HEK293 (cell line): Measurements from ENCODE around the gene ARHGAP33.
A peak's percentile ranks its signal among the peaks of the same experiment; 100 is the strongest.

Experiments used
- CTCF ChIA-PET: fragments of 350-600 bp; formaldehyde crosslinking; extraction: SDS; loops from one replicate; lab custom pipeline; 2021; ENCODE audit warnings: antibody characterized with exemption; lab: Yijun Ruan, JAX
- POLR2A ChIA-PET: fragments of 300-600 bp; formaldehyde crosslinking; extraction: SDS; loops from one replicate; lab custom pipeline; 2020; ENCODE audit warnings: antibody characterized with exemption, inconsistent platforms; lab: Yijun Ruan, JAX
- H3K27ac ChIP-seq: fragments of 200-500 bp; sonication (Bioruptor generic); 2 replicates; pipeline ENCODE4 v1.5.1; 2014; ENCODE audit warnings: low read depth, low read length, control low read depth, inconsistent platforms; ENCODE audit errors: extremely low read depth
- H3K36me3 ChIP-seq, 2 experiments: fragments of 200-500 bp in 1 of 2; sonication (Bioruptor generic) in 1 of 2; 1 replicate in 1 of 2; 2 replicates in 1 of 2; pipeline ENCODE4 v1.5.1; 2014 to 2017; ENCODE audit warnings: inconsistent platforms in 2 of 2, low read length in 2 of 2; ENCODE audit not compliant: control insufficient read depth in 2 of 2, insufficient read depth in 1 of 2
- H3K4me1 ChIP-seq: fragments of 200-500 bp; sonication (Bioruptor generic); 2 replicates; pipeline ENCODE4 v1.5.1; 2014; ENCODE audit warnings: mild to moderate bottlenecking, low read length, inconsistent platforms; ENCODE audit not compliant: control insufficient read depth, insufficient read depth
- H3K4me3 ChIP-seq: 2 replicates; pipeline ENCODE4 v1.5.1; 2011; ENCODE audit warnings: low read depth, mild to moderate bottlenecking, control low read depth, low read length, moderate library complexity
- H3K9me3 ChIP-seq: fragments of 200-500 bp; sonication (Bioruptor generic); 2 replicates; pipeline ENCODE4 v1.5.1; 2014; ENCODE audit warnings: low read depth, low read length, inconsistent platforms; ENCODE audit not compliant: control insufficient read depth, insufficient read depth
- GLI4 ChIP-seq: fragments of 450-650 bp; formaldehyde crosslinking; IDR thresholded peaks from 2 replicates; pipeline ENCODE4 v1.5.1; 2016; ENCODE audit warnings: missing biosample characterization, missing genetic modification characterization
- REPIN1 ChIP-seq: fragments of 450-650 bp; formaldehyde crosslinking; IDR thresholded peaks from 2 replicates; pipeline ENCODE4 v1.5.1; 2017; ENCODE audit warnings: missing biosample characterization, missing genetic modification characterization, low read depth
- TCF7L2 ChIP-seq: IDR thresholded peaks from 2 replicates; pipeline ENCODE4 v1.6.1; 2011; ENCODE audit warnings: low read depth, mild to moderate bottlenecking, inconsistent platforms, low read length, moderate library complexity, borderline replicate concordance
- ZFP3 ChIP-seq: fragments of 450-650 bp; formaldehyde crosslinking; IDR thresholded peaks from 2 replicates; pipeline ENCODE4 v1.5.1; 2016; ENCODE audit warnings: low read depth, missing biosample characterization, missing genetic modification characterization
- ZNF341 ChIP-seq: fragments of 450-650 bp; formaldehyde crosslinking; IDR thresholded peaks from 2 replicates; pipeline ENCODE4; 2016; ENCODE audit warnings: low read depth, missing biosample characterization, missing genetic modification characterization
- ZNF391 ChIP-seq: fragments of 450-650 bp; formaldehyde crosslinking; IDR thresholded peaks from 2 replicates; pipeline ENCODE4 v1.5.1; 2016; ENCODE audit warnings: low read depth, missing biosample characterization, missing genetic modification characterization, borderline replicate concordance
- ZNF785 ChIP-seq: fragments of 450-650 bp; formaldehyde crosslinking; IDR thresholded peaks from 2 replicates; pipeline ENCODE4 v1.5.1; 2016; ENCODE audit warnings: missing biosample characterization, missing genetic modification characterization
- TF ChIP-seq, protein P1 (sequence below): fragments of 450-650 bp; formaldehyde crosslinking; IDR thresholded peaks from 2 replicates; pipeline ENCODE4 v1.5.1; 2016; ENCODE audit warnings: missing biosample characterization, missing genetic modification characterization
- TF ChIP-seq, protein P2 (sequence below): fragments of 450-650 bp; formaldehyde crosslinking; IDR thresholded peaks from 2 replicates; pipeline ENCODE4 v1.5.1; 2016; ENCODE audit warnings: missing biosample characterization, missing genetic modification characterization
- TF ChIP-seq, protein P3 (sequence below): fragments of 450-650 bp; formaldehyde crosslinking; IDR thresholded peaks from 2 replicates; pipeline ENCODE4 v1.5.1; 2016; ENCODE audit warnings: missing biosample characterization, missing genetic modification characterization
- TF ChIP-seq, protein P4 (sequence below): fragments of 450-650 bp; formaldehyde crosslinking; IDR thresholded peaks from 2 replicates; pipeline ENCODE4 v1.5.1; 2016; ENCODE audit warnings: missing biosample characterization, missing genetic modification characterization, borderline replicate concordance

Gene ARHGAP33

DNA sequence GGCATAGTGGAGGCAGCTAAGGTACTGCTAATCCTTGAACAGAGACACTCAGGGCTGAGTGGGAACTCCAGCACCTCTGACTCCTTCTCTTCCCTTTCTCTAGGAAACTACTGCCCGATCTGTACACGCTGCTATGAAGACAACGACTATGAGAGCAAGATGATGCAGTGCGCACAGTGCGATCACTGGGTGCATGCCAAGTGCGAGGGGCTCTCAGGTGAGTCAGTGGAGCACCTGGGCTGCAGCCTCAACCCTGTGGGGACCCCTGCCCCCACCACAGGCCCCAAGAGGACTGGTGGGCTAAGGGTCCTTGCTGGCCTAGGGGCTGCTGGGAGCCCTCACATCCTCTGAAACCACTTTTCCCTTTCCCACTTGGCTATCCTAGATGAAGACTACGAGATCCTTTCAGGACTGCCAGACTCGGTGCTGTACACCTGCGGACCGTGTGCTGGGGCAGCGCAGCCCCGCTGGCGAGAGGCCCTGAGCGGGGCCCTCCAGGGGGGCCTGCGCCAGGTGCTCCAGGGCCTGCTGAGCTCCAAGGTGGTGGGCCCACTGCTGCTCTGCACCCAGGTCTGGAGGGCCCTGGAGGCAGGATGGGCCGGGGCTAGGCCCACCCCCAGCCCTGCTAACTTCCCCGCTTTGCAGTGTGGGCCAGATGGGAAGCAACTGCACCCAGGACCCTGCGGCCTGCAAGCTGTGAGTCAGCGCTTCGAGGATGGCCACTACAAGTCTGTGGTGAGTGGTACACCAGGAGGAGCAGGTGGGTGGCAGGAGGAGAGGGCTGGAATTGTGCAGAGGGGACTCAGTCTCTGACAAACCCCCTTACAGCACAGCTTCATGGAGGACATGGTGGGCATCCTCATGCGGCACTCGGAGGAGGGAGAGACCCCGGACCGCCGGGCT, 48.1 kb upstream of the ARHGAP33 start (continued):
- TF ChIP-seq, protein P1, sequence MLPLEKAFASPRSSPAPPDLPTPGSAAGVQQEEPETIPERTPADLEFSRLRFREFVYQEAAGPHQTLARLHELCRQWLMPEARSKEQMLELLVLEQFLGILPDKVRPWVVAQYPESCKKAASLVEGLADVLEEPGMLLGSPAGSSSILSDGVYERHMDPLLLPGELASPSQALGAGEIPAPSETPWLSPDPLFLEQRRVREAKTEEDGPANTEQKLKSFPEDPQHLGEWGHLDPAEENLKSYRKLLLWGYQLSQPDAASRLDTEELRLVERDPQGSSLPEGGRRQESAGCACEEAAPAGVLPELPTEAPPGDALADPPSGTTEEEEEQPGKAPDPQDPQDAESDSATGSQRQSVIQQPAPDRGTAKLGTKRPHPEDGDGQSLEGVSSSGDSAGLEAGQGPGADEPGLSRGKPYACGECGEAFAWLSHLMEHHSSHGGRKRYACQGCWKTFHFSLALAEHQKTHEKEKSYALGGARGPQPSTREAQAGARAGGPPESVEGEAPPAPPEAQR (tag by site-specific recombination) = no peak
- no peak for TF ChIP-seq ZFP3
- TF ChIP-seq ZNF391 = no peak
- TF ChIP-seq, protein P2, sequence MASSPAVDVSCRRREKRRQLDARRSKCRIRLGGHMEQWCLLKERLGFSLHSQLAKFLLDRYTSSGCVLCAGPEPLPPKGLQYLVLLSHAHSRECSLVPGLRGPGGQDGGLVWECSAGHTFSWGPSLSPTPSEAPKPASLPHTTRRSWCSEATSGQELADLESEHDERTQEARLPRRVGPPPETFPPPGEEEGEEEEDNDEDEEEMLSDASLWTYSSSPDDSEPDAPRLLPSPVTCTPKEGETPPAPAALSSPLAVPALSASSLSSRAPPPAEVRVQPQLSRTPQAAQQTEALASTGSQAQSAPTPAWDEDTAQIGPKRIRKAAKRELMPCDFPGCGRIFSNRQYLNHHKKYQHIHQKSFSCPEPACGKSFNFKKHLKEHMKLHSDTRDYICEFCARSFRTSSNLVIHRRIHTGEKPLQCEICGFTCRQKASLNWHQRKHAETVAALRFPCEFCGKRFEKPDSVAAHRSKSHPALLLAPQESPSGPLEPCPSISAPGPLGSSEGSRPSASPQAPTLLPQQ (tag by site-specific recombination) = no peak
- TF ChIP-seq, protein P3, sequence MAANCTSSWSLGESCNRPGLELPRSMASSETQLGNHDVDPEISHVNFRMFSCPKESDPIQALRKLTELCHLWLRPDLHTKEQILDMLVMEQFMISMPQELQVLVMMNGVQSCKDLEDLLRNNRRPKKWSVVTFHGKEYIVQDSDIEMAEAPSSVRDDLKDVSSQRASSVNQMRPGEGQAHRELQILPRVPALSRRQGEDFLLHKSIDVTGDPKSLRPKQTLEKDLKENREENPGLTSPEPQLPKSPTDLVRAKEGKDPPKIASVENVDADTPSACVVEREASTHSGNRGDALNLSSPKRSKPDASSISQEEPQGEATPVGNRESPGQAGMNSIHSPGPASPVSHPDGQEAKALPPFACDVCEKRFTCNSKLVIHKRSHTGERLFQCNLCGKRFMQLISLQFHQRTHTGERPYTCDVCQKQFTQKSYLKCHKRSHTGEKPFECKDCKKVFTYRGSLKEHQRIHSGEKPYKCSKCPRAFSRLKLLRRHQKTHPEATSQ (tag by site-specific recombination) = no peak
- TF ChIP-seq TCF7L2 = no peak
- no peak for TF ChIP-seq ZNF785
- TF ChIP-seq GLI4 (tag by site-specific recombination) = no peak
- TF ChIP-seq REPIN1 (tag by site-specific recombination) = no peak

DNA sequence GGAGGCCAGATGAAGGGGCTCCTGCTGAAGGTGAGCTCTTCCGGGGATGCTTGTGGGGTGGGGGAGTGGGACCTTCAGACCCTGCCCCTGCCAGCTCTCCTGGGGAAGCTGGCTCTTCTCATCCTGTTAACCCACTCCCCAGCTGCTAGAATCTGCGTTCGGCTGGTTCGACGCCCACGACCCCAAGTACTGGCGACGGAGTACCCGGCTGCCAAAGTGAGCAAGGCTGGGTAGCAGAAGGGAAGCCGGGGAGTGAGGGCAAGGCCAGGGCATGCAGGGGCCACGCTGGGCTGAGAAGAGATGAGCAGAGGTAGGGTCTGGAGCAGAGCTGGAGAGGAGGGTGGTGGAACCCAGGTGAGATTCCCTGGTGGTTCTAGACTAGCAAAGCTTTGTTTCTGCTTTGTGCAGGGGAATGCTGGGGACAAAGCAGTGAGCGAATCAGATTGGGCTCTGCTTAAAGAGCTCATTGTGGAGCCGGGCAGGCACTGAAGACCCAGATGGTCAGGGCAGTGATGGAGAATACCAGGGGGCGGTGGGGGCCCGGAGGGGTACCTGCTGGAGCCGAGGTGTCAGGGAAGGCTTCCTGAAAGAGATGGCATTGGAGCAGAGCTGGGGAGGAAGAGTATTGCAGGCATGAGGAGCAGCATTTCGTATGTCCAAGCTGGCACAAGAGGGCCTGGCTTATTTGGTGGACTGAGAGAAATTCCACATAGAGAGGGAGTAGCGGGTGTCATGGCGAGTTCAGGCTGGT, 47.2 kb upstream of the ARHGAP33 start:
- CTCF ChIA-PET = interaction anchor here (0.9 to 1.9 kb wide), 4 partner anchors 9 to 218 kb away, joined by 3 to 7 read pairs (median 4); no protein-coding TSS in a partner anchor
- H3K9me3 ChIP-seq = no peaks in the 10 kb centered on the region
- peaks cover 97 to 98% of the 10 kb centered on the region in 2 experiments for H3K36me3 ChIP-seq
- TF ChIP-seq, protein P4, sequence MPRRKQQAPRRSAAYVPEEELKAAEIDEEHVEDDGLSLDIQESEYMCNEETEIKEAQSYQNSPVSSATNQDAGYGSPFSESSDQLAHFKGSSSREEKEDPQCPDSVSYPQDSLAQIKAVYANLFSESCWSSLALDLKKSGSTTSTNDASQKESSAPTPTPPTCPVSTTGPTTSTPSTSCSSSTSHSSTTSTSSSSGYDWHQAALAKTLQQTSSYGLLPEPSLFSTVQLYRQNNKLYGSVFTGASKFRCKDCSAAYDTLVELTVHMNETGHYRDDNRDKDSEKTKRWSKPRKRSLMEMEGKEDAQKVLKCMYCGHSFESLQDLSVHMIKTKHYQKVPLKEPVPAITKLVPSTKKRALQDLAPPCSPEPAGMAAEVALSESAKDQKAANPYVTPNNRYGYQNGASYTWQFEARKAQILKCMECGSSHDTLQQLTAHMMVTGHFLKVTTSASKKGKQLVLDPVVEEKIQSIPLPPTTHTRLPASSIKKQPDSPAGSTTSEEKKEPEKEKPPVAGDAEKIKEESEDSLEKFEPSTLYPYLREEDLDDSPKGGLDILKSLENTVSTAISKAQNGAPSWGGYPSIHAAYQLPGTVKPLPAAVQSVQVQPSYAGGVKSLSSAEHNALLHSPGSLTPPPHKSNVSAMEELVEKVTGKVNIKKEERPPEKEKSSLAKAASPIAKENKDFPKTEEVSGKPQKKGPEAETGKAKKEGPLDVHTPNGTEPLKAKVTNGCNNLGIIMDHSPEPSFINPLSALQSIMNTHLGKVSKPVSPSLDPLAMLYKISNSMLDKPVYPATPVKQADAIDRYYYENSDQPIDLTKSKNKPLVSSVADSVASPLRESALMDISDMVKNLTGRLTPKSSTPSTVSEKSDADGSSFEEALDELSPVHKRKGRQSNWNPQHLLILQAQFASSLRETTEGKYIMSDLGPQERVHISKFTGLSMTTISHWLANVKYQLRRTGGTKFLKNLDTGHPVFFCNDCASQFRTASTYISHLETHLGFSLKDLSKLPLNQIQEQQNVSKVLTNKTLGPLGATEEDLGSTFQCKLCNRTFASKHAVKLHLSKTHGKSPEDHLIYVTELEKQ (tag by site-specific recombination) = no peak
- peak; percentile 83 for TF ChIP-seq ZNF341 (tag by site-specific recombination)
- H3K4me1 ChIP-seq = no peaks in the 10 kb centered on the region
- POLR2A ChIA-PET = interaction anchor here (0.6 to 13.6 kb wide), 7 partner anchors 9 to 84 kb away, joined by 3 to 204 read pairs (median 5); partner anchors contain the start of genes LIN37, PSENEN and U2AF1L4
- H3K27ac ChIP-seq = no peak overlapping the region
- no peak overlapping the region for H3K4me3 ChIP-seq

DNA sequence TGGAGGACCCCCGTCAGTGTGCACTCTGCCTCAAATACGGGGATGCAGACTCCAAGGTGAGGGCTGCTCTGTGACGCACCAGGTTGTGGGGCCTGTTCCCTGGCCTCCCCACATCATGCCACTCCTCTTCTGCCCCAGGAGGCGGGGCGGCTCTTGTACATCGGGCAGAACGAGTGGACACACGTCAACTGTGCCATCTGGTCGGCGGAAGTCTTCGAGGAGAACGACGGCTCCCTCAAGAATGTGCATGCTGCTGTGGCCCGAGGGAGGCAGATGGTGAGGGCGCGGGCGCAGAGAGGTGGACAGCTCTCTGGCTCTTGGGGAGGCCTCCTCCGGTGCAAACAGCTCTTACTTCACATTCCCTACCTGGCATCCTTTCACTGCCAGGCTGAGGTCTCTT, 46.3 kb upstream of the ARHGAP33 start:
- no peak overlapping the region for H3K27ac ChIP-seq
- no peak overlapping the region for H3K4me3 ChIP-seq
- ChIA-PET CTCF (interaction anchor here (0.6 kb wide), 1 partner anchor 39 kb away, joined by 4 read pairs; no protein-coding TSS in a partner anchor), POLR2A (interaction anchor here (1.0 to 13.6 kb wide), 3 partner anchors 9 to 85 kb away, joined by 3 to 204 read pairs (median 7); no protein-coding TSS in a partner anchor)
- no peak for TF ChIP-seq ZNF785
- no peaks in the 10 kb centered on the region for H3K4me1 ChIP-seq
- no peaks in the 10 kb centered on the region for H3K9me3 ChIP-seq
- peaks cover 97 to 98% of the 10 kb centered on the region in 2 experiments for H3K36me3 ChIP-seq
